Loucy (cell line): Measurements from ENCODE around the gene PTER.

Source experiments
- EZH2phosphoT487 ChIP-seq: fragments of 200-600 bp; IDR thresholded peaks from 2 replicates; pipeline ENCODE4 v1.6.1; 2018; ENCODE audit warnings: antibody characterized with exemption, mild to moderate bottlenecking, moderate library complexity, borderline replicate concordance
- TF ChIP-seq, protein P1 (sequence below): fragments of 200-600 bp; sonication (generic); conservative IDR thresholded peaks from 2 replicates; pipeline ENCODE4 v1.5.1; 2014; ENCODE audit warnings: mild to moderate bottlenecking, antibody characterized with exemption, low read length

DNA sequence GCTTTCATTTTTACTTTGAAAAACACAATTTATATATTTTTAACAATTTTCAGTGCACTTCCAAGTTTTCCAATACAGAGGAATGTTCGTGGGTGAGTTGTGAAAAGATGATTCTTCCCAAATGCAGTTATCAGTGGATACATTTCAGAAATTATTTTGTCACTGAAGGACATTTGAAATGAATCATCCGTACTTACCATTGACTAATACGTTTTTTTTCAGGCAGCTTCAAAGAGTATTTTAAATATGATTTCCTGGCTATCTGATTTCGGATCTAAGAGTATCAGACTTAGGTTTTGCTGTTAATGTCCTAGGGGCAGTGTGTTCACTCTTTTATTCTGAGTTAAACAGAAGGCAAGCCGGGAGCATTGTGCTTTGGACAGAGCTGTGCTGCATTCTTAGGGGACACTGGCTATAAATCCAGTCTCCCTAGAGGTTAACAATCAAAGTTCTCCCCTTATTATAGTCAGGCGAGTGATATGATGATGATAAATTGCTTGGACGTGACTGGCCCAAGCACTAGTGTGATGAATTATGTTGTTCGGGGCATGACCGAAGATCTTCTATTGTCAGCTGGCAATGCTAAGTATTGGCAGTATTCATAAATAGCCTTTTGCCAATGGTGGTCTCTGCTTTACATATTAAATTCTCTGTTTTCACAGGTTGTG is 4.5 kb downstream of the PTER start:
- TF ChIP-seq EZH2phosphoT487, result no peak
- TF ChIP-seq, protein P1, sequence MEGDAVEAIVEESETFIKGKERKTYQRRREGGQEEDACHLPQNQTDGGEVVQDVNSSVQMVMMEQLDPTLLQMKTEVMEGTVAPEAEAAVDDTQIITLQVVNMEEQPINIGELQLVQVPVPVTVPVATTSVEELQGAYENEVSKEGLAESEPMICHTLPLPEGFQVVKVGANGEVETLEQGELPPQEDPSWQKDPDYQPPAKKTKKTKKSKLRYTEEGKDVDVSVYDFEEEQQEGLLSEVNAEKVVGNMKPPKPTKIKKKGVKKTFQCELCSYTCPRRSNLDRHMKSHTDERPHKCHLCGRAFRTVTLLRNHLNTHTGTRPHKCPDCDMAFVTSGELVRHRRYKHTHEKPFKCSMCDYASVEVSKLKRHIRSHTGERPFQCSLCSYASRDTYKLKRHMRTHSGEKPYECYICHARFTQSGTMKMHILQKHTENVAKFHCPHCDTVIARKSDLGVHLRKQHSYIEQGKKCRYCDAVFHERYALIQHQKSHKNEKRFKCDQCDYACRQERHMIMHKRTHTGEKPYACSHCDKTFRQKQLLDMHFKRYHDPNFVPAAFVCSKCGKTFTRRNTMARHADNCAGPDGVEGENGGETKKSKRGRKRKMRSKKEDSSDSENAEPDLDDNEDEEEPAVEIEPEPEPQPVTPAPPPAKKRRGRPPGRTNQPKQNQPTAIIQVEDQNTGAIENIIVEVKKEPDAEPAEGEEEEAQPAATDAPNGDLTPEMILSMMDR, result no peak
